Daoy (cell line): ENCODE data around the gene IL18RAP. TPM values are rescaled to one million over a fixed set of nuclear protein-coding genes. Genes with fewer than 3 reads are reported as not detected.

Source experiments
- DNase-seq: peaks from one replicate; pipeline ENCODE4 v3.0.0-alpha.2; 2015; ENCODE audit warnings: low read depth
- total RNA-seq: library from RNA; depleted of rRNA; stranded (reverse); fragments of >200 nt; shearing (Covaris generic); gene quantifications from 2 replicates; pipeline ENCODE4 v1.2.3, GENCODE V29; 2014

The IL18RAP gene
- total RNA-seq, 1 experiment from 2014 or later, result not detected

- DNase-seq, result no peak
Measured at GRCh38 chr2:102453501-102453900, 30.5 kb downstream of the IL18RAP start.

- no peak for DNase-seq
Measured at GRCh38 chr2:102455061-102455670, 32.2 kb downstream of the IL18RAP start.

GRCh38 chr2:102460467-102460866 is 37.5 kb downstream of the IL18RAP start:
- DNase-seq, result no peak

GRCh38 chr2:102461188-102461587 is 38.2 kb downstream of the IL18RAP start:
- DNase-seq, result no peak

GRCh38 chr2:102463160-102463559 is 40.2 kb downstream of the IL18RAP start:
- no peak for DNase-seq

GRCh38 chr2:102470168-102470567 is 47.2 kb downstream of the IL18RAP start:
- DNase-seq, result no peak

GRCh38 chr2:102473020-102473419 is 50.1 kb downstream of the IL18RAP start, which contains the start of gene SLC9A4:
Gene SLC9A4, plus strand, starts transcription at chr2:102473226. Its CDS starts 534 bp downstream, at chr2:102473760.
- peak; percentile 39 for DNase-seq

GRCh38 chr2:102473631-102474030 is 50.7 kb downstream of the IL18RAP start:
- no peak for DNase-seq

- no peak for DNase-seq
Measured at GRCh38 chr2:102474785-102475184, 51.8 kb downstream of the IL18RAP start.

- DNase-seq, result no peak
Measured at GRCh38 chr2:102478686-102479470, 55.9 kb downstream of the IL18RAP start.

- no peak for DNase-seq
Measured at GRCh38 chr2:102480285-102481195, 57.6 kb downstream of the IL18RAP start.

- DNase-seq, result no peak
Measured at GRCh38 chr2:102481931-102482330, 59.0 kb downstream of the IL18RAP start.

GRCh38 chr2:102483086-102483485 is 60.1 kb downstream of the IL18RAP start:
- no peak for DNase-seq

- DNase-seq, result no peak
Measured at GRCh38 chr2:102484310-102485061, 61.5 kb downstream of the IL18RAP start.

- DNase-seq, result no peak
Measured at GRCh38 chr2:102485147-102485785, 62.3 kb downstream of the IL18RAP start.

- no peak for DNase-seq
Measured at GRCh38 chr2:102486941-102487702, 64.2 kb downstream of the IL18RAP start.

GRCh38 chr2:102487761-102488462 is 65.0 kb downstream of the IL18RAP start:
- peak; percentile 69 for DNase-seq

GRCh38 chr2:102489646-102490045 is 66.7 kb downstream of the IL18RAP start:
- no peak for DNase-seq

- no peak for DNase-seq
Measured at GRCh38 chr2:102492006-102492405, 69.0 kb downstream of the IL18RAP start.

- DNase-seq, result no peak
Measured at GRCh38 chr2:102494570-102494969, 71.6 kb downstream of the IL18RAP start.
